ENCODE results near the gene RMND5B. TPM values are rescaled to one million over a fixed set of nuclear protein-coding genes. Genes with fewer than 3 reads are reported as not detected.

Gene RMND5B
- total and polyA plus RNA-seq, 2 of the 13 experiments (the other 11 are each of a cell fraction or from before 2014, with no cell fraction given): 18.6 to 20.4 TPM

GRCh38 chr5:178153530-178154340 lies 22.9 kb downstream of the RMND5B start, which contains the start of gene NHP2 (continued):
- peak; percentile 97 for TF ChIP-seq GABPB1 (CRISPR knock-in tag; IDR thresholded peaks at IDR 0.05)
- no peak for TF ChIP-seq PTBP1 (IDR thresholded peaks at IDR 0.05; ENCODE audit: low read depth, low read length, poor library complexity, severe bottlenecking)
- TF ChIP-seq RAD21 (CRISPR knock-in tag; IDR thresholded peaks at IDR 0.05): 0 out of 2 replicates have a peak, but pooled peaks have one; percentile 15
- peak; percentile 58 for TF ChIP-seq ELF3 (CRISPR knock-in tag; IDR thresholded peaks at IDR 0.05)
- no peak for TF ChIP-seq ZNF430 (CRISPR knock-in tag; IDR thresholded peaks at IDR 0.05)
- peak; percentile 91 for TF ChIP-seq CREB1 (IDR thresholded peaks at IDR 0.05)
- peak; percentile 93 for TF ChIP-seq CREB1 (CRISPR knock-in tag; IDR thresholded peaks at IDR 0.05)
- TF ChIP-seq SPEN (CRISPR knock-in tag; IDR thresholded peaks at IDR 0.05; ENCODE audit: low read depth): peak; percentile 82
- peak; percentile 50; the same call in 1 of the 2 replicates for TF ChIP-seq SNAPC4 (CRISPR knock-in tag; IDR thresholded peaks at IDR 0.05)
- no peak for TF ChIP-seq CTCF (CRISPR knock-in tag; IDR thresholded peaks at IDR 0.05)
- TF ChIP-seq, protein P1, sequence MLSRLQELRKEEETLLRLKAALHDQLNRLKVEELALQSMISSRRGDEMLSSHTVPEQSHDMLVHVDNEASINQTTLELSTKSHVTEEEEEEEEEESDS (CRISPR knock-in tag; IDR thresholded peaks at IDR 0.05; ENCODE audit: borderline replicate concordance): no peak
- TF ChIP-seq ZNF782 (CRISPR knock-in tag; IDR thresholded peaks at IDR 0.05; ENCODE audit: borderline replicate concordance): 0 out of 2 replicates have a peak, but pooled peaks have one; percentile 37
- TF ChIP-seq NCOA1 (CRISPR knock-in tag; IDR thresholded peaks at IDR 0.05): no peak
- TF ChIP-seq, protein P2, sequence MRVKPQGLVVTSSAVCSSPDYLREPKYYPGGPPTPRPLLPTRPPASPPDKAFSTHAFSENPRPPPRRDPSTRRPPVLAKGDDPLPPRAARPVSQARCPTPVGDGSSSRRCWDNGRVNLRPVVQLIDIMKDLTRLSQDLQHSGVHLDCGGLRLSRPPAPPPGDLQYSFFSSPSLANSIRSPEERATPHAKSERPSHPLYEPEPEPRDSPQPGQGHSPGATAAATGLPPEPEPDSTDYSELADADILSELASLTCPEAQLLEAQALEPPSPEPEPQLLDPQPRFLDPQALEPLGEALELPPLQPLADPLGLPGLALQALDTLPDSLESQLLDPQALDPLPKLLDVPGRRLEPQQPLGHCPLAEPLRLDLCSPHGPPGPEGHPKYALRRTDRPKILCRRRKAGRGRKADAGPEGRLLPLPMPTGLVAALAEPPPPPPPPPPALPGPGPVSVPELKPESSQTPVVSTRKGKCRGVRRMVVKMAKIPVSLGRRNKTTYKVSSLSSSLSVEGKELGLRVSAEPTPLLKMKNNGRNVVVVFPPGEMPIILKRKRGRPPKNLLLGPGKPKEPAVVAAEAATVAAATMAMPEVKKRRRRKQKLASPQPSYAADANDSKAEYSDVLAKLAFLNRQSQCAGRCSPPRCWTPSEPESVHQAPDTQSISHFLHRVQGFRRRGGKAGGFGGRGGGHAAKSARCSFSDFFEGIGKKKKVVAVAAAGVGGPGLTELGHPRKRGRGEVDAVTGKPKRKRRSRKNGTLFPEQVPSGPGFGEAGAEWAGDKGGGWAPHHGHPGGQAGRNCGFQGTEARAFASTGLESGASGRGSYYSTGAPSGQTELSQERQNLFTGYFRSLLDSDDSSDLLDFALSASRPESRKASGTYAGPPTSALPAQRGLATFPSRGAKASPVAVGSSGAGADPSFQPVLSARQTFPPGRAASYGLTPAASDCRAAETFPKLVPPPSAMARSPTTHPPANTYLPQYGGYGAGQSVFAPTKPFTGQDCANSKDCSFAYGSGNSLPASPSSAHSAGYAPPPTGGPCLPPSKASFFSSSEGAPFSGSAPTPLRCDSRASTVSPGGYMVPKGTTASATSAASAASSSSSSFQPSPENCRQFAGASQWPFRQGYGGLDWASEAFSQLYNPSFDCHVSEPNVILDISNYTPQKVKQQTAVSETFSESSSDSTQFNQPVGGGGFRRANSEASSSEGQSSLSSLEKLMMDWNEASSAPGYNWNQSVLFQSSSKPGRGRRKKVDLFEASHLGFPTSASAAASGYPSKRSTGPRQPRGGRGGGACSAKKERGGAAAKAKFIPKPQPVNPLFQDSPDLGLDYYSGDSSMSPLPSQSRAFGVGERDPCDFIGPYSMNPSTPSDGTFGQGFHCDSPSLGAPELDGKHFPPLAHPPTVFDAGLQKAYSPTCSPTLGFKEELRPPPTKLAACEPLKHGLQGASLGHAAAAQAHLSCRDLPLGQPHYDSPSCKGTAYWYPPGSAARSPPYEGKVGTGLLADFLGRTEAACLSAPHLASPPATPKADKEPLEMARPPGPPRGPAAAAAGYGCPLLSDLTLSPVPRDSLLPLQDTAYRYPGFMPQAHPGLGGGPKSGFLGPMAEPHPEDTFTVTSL (CRISPR knock-in tag; IDR thresholded peaks at IDR 0.05; ENCODE audit: borderline replicate concordance): no peak
- no peak; the same call in 1 of the 2 replicates for TF ChIP-seq ZNF747 (CRISPR knock-in tag; IDR thresholded peaks at IDR 0.05; ENCODE audit: borderline replicate concordance)
- TF ChIP-seq ZNF496 (CRISPR knock-in tag; IDR thresholded peaks at IDR 0.05; ENCODE audit: insufficient replicate concordance): no peak

All from HepG2 (cell line).